Aortic smooth muscle cell (primary cell): ENCODE data around the gene AOC2. TPM values are rescaled to one million over a fixed set of nuclear protein-coding genes. Genes with fewer than 3 reads are reported as not detected.

Source experiments
- total RNA-seq: library from RNA; depleted of rRNA; stranded (reverse); fragments of >200 nt; gene quantifications from 2 replicates; pipeline ENCODE4 v1.2.3, GENCODE V29; 2014

The AOC2 gene, protein sequence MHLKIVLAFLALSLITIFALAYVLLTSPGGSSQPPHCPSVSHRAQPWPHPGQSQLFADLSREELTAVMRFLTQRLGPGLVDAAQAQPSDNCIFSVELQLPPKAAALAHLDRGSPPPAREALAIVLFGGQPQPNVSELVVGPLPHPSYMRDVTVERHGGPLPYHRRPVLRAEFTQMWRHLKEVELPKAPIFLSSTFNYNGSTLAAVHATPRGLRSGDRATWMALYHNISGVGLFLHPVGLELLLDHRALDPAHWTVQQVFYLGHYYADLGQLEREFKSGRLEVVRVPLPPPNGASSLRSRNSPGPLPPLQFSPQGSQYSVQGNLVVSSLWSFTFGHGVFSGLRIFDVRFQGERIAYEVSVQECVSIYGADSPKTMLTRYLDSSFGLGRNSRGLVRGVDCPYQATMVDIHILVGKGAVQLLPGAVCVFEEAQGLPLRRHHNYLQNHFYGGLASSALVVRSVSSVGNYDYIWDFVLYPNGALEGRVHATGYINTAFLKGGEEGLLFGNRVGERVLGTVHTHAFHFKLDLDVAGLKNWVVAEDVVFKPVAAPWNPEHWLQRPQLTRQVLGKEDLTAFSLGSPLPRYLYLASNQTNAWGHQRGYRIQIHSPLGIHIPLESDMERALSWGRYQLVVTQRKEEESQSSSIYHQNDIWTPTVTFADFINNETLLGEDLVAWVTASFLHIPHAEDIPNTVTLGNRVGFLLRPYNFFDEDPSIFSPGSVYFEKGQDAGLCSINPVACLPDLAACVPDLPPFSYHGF
- 0.40 and 0.56 TPM in 2 replicates for total RNA-seq

DNA sequence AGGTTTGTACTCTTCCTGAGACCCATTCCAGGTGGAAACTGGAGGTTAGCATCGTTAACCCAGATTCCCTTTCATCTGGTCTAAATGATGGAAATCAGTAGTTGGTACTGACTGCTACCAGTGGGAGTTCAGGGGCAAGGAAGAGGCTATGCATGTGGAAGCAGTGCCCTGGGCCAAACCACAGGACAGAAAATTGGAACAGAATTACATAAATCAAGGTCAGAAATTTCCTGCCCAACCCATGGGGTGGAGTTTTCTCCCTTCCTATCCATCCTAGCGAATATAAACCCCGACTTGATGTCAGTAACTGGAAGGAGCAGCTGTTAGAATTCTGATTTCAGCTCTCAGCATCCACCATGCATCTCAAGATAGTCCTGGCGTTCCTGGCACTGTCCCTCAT lies at the start of gene AOC2:
Gene AOC2 (plus strand): TSS at position 310 of the 400 bp plus-strand sequence. CDS start 47 bp downstream, at position 357.

DNA sequence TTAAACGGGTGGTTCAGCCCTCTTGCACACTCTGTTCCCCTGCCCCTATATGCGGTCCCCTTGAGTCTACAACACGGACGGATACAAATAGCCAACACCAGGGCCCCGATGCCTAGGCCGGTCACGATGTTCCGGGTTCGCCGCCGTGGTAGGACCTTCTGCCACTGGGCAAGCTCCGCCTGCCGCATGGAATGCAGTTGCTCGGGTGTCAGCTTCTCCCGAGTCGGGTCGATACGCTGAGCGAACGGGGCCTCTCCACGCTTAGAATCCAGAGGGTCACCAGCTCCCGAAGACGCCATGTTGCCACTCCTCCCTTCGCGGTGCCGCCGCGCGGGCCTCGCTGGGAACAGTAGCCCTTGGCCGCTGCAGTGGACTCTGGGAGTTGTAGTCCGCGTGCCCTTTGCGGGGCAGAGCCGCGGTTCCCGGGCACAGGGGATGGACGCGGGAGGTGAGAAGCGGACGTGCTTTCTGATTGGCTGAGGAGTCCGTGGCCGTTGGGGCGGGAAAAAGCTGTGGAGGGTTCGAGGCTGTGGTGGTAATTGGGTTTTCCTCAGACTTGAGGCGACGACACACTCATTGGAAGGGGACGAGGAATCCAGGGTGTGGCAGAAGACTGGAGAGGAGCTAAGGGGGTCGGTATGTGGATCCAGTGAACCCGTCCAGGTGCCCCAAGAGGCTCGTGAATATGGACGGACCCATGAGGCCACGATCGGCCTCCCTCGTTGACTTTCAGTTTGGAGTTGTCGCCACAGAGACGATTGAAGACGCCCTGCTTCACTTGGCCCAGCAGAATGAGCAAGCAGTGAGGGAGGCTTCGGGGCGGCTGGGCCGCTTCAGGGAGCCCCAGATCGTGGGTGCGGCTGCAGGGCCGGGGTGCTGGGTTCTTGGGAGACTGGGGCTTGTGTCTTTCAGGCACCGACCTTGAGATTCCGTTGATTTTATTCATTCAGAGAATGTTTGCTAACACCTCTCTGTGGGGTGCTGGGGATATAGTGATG lies 45.7 kb upstream of the AOC2 start, which contains the start of the genes CNTD1 and COA3:
Gene CNTD1 (plus strand): TSS at position 479 of the 998 bp plus-strand sequence. CDS start 207 bp downstream, at position 686.
Gene COA3 (minus strand): TSS at position 322 of the 998 bp plus-strand sequence. CDS start 23 bp downstream, at position 299.

DNA sequence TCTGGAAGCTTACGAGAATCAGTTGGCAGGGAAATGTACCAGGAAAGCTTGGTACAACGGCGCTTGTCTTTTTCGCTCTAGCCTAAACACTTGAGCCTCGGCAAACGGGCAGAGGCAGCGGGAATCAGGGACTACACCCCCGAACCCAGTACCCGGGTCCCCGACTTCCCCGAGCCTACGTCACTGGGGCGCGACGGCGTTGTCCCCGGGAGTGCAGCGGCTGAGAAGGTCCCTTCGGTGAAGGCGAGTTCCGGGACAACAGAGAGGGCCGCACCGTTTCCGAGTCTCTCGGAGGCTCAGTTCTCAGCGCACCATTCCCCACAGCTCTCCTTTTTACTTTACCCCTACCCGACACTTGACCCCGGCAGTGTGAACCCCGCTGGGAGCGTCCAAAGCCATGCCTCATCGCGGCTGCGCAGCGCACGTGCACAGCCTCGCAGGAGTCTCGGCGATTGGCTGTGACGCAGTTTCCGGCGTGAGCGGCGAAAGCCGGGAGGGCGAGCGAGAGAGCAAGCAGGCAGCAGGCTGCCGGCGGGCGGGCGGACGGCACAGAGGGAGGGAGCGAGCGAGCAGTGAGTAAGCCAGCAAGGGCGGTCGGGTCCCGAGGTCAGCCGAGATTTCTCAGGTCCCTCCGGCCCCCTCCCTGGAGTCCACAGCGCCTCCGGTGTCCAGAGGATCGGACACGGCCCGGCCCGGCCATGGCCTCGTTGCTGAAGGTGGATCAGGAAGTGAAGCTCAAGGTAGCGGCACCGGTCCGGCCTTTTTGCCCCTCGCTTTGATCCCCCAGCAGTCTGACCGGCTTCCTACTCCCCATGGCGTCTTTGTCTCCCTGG lies 11.2 kb upstream of the AOC2 start, which contains the start of gene PSME3:
Gene PSME3 (plus strand): TSS at position 464 of the 833 bp plus-strand sequence. CDS start 235 bp downstream, at position 699.

DNA sequence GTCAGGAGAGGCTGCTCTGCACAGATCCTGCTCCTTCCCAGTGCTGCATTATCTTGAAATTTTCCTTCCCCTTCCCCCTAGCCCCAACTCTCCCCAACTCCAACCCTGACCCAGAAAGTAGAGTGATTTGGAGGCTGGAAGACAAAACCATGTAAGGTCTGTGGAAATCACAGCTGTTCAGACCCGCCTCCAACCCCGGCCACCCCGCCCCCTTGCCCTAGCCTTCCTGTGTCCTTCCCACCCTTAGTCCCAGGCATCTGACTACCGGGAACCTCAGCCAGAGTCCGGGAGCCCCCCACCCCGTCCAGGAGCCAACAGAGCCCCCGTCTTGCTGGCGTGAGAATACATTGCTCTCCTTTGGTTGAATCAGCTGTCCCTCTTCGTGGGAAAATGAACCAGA lies 6.6 kb downstream of the AOC2 start, which contains the start of gene AOC3:
Gene AOC3 (plus strand): TSS at position 246 of the 400 bp plus-strand sequence. CDS start 145 bp downstream, at position 391.

Other genes with a start within 250 kb of the AOC2 start
- gene RETREG3, start 235.2 kb upstream of the AOC2 start, total RNA-seq, result 50.7 and 55.1 TPM in 2 replicates
- 22.1 and 26.7 TPM in 2 replicates for gene TUBG1, start 234.9 kb upstream of the AOC2 start, total RNA-seq
- 6.5 and 9.3 TPM in 2 replicates for gene TUBG2, start 185.3 kb upstream of the AOC2 start, total RNA-seq
- 13.3 and 17.8 TPM in 2 replicates for gene PLEKHH3, start 167.6 kb upstream of the AOC2 start, total RNA-seq
- 2.1 and 2.8 TPM in 2 replicates for gene CCR10, start 162.7 kb upstream of the AOC2 start, total RNA-seq
- 25.1 and 38.4 TPM in 2 replicates for gene CNTNAP1, start 162.0 kb upstream of the AOC2 start, total RNA-seq
- gene EZH1, start 99.5 kb upstream of the AOC2 start, total RNA-seq, result 14.9 and 15.6 TPM in 2 replicates
- gene RAMP2, start 83.4 kb upstream of the AOC2 start, total RNA-seq, result 0.19 and 0.26 TPM in 2 replicates
- 57.4 and 57.7 TPM in 2 replicates for gene VPS25, start 71.1 kb upstream of the AOC2 start, total RNA-seq
- gene WNK4, start 64.0 kb upstream of the AOC2 start, total RNA-seq, result 0.06 TPM in 1 of 2 replicates, not detected in the other
- 69.2 and 82.2 TPM in 2 replicates for gene COA3, start 45.9 kb upstream of the AOC2 start, total RNA-seq
- gene CNTD1, start 45.7 kb upstream of the AOC2 start, total RNA-seq, result 0.12 and 0.13 TPM in 2 replicates
- 159 and 176 TPM in 2 replicates for gene BECN1, start 20.3 kb upstream of the AOC2 start, total RNA-seq
- gene PSME3, start 11.2 kb upstream of the AOC2 start, total RNA-seq, result 65.0 and 66.4 TPM in 2 replicates
- 0.26 and 0.44 TPM in 2 replicates for gene AOC3, start 6.6 kb downstream of the AOC2 start, total RNA-seq
- gene G6PC1, start 56.2 kb downstream of the AOC2 start, total RNA-seq, result not detected in 2 replicates
- 23.4 and 37.5 TPM in 2 replicates for gene AARSD1, start 119.9 kb downstream of the AOC2 start, total RNA-seq
- not detected in 2 replicates for gene PTGES3L, start 135.5 kb downstream of the AOC2 start, total RNA-seq
- gene RUNDC1, start 136.0 kb downstream of the AOC2 start, total RNA-seq, result 7.6 and 9.2 TPM in 2 replicates
- gene RPL27, start 153.8 kb downstream of the AOC2 start, total RNA-seq, result 1,070 and 1,150 TPM in 2 replicates
- 35.9 and 40.0 TPM in 2 replicates for gene IFI35, start 162.2 kb downstream of the AOC2 start, total RNA-seq
- gene VAT1, start 177.8 kb downstream of the AOC2 start, total RNA-seq, result 187 and 189 TPM in 2 replicates
- gene RND2, start 180.7 kb downstream of the AOC2 start, total RNA-seq, result 0.12 and 0.13 TPM in 2 replicates